Lower lobe of right lung (tissue), 2 donors: ENCODE measurements around the gene HOTAIR. TPM values are rescaled to one million over a fixed set of nuclear protein-coding genes. Genes with fewer than 3 reads are reported as not detected.

Experiments used
- ATAC-seq, 2 donors: fragments of 200-7000 bp; cut with Tn5 transposase; one replicate each; pipeline ENCODE4 v1.9.1; 2020 to 2022; ENCODE audit warnings: mild to moderate bottlenecking in 2 of 2, moderate library complexity in 2 of 2
- DNase-seq: peaks from one replicate; pipeline ENCODE4 v3.0.0-alpha.2; 2020
- H3K27ac ChIP-seq: fragments of 200-600 bp; one replicate; pipeline ENCODE4 v1.8.0; 2022
- H3K27me3 ChIP-seq: fragments of 200-600 bp; one replicate; pipeline ENCODE4 v1.8.0; 2022; ENCODE audit warnings: low read depth
- H3K36me3 ChIP-seq: fragments of 200-600 bp; one replicate; pipeline ENCODE4 v1.8.0; 2022; ENCODE audit warnings: mild to moderate bottlenecking
- H3K4me1 ChIP-seq: fragments of 200-600 bp; one replicate; pipeline ENCODE4 v1.8.0; 2022
- H3K4me3 ChIP-seq: fragments of 200-600 bp; one replicate; pipeline ENCODE4 v1.8.0; 2022; ENCODE audit warnings: mild to moderate bottlenecking
- H3K9me3 ChIP-seq: fragments of 200-600 bp; one replicate; pipeline ENCODE4 v1.8.0; 2022
- intact Hi-C: fragments of 100-400 bp; cut with DNase I; formaldehyde crosslinking; loops from one replicate; pipeline ENCODE4 v1.11.0; 2022
- total RNA-seq: library from RNA; stranded (reverse); fragmentation: NEBNext Ultra II Directional; extraction: Animal tissue kit (Norgen Biotek cat#: 25700); gene quantifications from one replicate; pipeline ENCODE4 v1.2.1, GENCODE V29; 2021
- TF ChIP-seq, protein P1 (sequence below): fragments of 200-600 bp; IDR thresholded peaks from one replicate; pipeline ENCODE4 v1.8.0; 2022; ENCODE audit warnings: antibody characterized with exemption, mild to moderate bottlenecking
- donor health status: DM: no; HTN: yes; CAD: no; lungs with severe emphysema.

The HOTAIR gene
- total RNA-seq, 1 donor from 2014 or later = not detected

DNA sequence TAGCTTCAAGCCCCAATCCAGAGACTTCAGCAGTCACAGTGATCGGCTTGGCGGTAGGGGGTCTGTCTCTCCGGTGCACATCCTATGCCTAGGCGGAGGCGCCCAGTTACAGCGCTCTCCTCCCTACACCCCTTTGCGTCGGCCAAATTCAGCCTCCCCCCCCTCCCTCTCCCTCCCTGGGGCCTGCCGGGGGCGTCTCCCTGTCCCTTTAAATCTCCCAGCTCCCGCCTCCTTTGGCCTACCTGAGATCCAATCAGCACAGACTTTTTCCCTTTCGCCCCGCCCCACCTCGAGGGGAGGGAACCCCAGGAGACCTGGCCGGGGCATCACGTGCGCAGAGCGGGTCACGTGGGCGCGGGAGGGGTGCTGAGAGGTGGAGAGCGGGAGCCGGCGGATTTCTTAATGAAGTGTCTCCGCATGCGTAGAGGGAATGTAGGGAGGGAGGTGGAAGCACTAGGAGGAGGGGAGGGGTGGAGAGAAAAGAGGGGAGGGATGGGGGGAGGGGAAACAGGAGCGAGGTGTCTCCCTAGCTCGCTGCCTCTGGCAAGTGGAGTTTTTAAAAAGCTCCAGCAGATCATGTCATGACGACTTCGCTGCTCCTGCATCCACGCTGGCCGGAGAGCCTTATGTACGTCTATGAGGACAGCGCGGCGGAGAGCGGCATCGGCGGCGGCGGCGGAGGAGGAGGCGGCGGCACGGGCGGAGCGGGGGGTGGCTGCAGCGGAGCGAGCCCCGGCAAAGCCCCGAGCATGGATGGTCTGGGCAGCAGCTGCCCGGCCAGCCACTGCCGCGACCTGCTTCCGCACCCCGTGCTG is 36.2 kb downstream of the HOTAIR start, which contains the start of gene HOXC13:
Gene HOXC13 (plus strand): TSS at position 506 of the 815 bp plus-strand sequence. CDS start 76 bp downstream, at position 582.
- no peaks in the 10 kb centered on the region for H3K36me3 ChIP-seq
- H3K27me3 ChIP-seq = peaks cover 99% of the 10 kb centered on the region
- H3K27ac ChIP-seq = no peak within 1 kb of the TSS
- TF ChIP-seq, protein P1, sequence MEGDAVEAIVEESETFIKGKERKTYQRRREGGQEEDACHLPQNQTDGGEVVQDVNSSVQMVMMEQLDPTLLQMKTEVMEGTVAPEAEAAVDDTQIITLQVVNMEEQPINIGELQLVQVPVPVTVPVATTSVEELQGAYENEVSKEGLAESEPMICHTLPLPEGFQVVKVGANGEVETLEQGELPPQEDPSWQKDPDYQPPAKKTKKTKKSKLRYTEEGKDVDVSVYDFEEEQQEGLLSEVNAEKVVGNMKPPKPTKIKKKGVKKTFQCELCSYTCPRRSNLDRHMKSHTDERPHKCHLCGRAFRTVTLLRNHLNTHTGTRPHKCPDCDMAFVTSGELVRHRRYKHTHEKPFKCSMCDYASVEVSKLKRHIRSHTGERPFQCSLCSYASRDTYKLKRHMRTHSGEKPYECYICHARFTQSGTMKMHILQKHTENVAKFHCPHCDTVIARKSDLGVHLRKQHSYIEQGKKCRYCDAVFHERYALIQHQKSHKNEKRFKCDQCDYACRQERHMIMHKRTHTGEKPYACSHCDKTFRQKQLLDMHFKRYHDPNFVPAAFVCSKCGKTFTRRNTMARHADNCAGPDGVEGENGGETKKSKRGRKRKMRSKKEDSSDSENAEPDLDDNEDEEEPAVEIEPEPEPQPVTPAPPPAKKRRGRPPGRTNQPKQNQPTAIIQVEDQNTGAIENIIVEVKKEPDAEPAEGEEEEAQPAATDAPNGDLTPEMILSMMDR = no peak
- intact Hi-C loops = no loop called here
- no peak within 1 kb of the TSS for H3K4me3 ChIP-seq
- DNase-seq = no peak
- no peaks in the 10 kb centered on the region for H3K4me1 ChIP-seq
- ATAC-seq = peak; percentile 28 to 50
- no peaks in the 10 kb centered on the region for H3K9me3 ChIP-seq

DNA sequence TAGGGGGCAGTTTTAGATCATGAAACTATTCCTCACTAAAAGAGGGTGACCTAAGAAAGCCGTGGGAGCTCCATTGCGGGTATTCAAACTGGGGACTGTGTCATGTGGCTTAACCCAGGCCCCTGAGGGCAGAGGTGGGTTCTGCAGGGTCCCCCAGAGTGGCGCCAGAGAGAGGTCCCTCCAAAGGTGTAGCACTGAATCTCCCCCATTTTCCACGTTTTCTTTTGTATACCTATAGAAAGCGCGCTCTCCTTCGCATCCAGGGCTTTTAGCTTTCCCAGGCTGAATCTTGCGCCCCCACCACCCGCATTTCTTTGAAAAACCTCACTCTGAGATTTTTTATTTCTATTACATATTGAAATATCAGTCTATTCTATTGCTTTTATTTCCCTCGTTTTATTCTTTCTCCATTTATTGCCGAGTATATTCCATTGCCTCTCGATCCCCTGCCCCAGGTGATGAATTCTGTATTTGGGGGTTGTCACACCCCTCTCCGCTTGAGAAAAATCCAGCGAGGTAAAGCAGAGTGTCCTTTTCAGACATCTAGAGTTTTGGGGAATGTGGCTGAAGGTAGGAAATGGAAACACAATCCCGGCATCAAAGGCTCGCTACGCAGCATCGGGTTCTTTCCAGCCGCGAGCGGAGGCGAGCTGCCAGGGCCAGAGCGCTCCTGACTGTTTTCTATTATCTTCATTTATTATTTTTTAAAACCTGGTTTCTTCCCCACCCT is 37.0 kb downstream of the HOTAIR start:
- intact Hi-C loops = no loop called here
- H3K27ac ChIP-seq = no peak overlapping the region
- no peaks in the 10 kb centered on the region for H3K4me1 ChIP-seq
- no peak for DNase-seq
- peaks cover 100% of the 10 kb centered on the region for H3K27me3 ChIP-seq
- no peaks in the 10 kb centered on the region for H3K9me3 ChIP-seq
- ATAC-seq = no peak
- TF ChIP-seq, protein P1 = no peak
- H3K4me3 ChIP-seq = no peak overlapping the region
- H3K36me3 ChIP-seq = no peaks in the 10 kb centered on the region

DNA sequence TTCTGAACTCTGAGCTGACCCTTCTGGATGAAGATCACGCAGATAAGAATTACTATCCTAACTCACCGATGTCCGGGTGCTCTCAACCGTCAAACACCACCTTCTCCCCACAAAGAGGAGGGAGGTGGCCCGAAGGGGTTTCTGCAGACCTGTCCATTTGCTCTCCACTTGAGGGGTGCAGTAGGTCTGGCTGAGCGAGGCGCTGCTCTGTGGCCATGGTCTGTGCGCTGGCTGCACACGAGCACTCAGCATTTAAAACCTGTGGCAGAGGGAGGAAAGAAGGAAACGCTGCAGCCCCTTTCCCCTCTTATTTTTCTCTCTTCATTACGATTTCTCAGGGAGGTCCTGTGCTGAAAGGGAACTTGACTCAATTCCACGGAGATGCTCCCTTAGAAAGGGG is 37.7 kb downstream of the HOTAIR start:
- H3K27ac ChIP-seq = no peak overlapping the region
- no peaks in the 10 kb centered on the region for H3K9me3 ChIP-seq
- ATAC-seq = no peak
- peaks cover 100% of the 10 kb centered on the region for H3K27me3 ChIP-seq
- DNase-seq = no peak
- H3K4me1 ChIP-seq = no peaks in the 10 kb centered on the region
- intact Hi-C loops = no loop called here
- TF ChIP-seq, protein P1 = no peak
- H3K36me3 ChIP-seq = no peaks in the 10 kb centered on the region
- no peak overlapping the region for H3K4me3 ChIP-seq

DNA sequence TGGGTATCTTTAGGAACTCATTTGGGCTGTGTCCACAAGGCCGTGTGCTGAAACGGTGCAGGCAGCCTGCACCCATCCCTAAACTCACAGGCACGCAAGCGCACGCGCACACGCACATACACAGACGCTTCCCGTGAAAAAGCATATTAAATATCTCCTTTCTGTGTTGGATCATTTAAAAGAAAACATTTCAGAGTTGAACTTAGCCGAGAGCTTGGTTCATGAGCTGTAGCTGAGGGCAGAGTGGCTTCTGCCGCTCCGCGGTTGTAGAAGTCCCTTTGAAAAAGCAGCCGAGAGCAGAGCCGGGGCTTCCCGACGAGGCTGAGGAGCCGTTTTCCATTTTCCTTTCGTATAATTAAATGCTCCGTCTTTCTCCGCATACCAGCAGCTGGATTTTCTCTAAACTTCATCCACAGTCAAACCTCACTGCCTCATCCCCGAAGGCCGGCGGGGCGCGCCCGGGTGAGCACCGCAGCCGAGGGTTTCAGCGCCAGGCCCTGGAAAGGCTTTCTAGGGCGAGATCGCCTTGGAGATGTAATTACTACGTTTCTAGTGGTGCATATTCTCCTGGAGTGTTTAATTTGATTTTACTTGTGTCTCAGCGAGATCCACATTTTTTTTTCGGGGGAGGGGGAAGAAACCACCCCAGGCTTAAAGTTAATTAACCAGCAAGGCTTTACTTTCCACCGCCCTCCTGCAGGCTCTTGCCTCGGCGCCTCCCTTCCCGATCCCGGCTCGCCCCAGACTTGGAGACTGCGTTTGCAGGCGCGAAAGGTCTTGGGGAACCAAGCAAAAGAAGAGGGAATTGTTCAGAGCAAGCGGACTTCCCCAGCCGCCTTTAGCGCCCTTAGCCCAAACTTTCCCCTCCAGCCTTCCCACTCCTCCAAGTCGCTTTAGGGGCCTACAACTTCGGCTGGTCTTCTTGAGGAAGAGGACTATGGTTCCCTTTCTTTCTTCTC is 39.1 kb downstream of the HOTAIR start:
- Histone ChIP-seq H3K36me3 (no peaks in the 10 kb centered on the region), H3K4me1 (no peaks in the 10 kb centered on the region), H3K4me3 (no peak overlapping the region), H3K27me3 (peaks cover 100% of the 10 kb centered on the region), H3K27ac (no peak overlapping the region), H3K9me3 (no peaks in the 10 kb centered on the region)
- TF ChIP-seq, protein P1 = no peak
- no peak for DNase-seq
- intact Hi-C loops = no loop called here
- no peak for ATAC-seq

DNA sequence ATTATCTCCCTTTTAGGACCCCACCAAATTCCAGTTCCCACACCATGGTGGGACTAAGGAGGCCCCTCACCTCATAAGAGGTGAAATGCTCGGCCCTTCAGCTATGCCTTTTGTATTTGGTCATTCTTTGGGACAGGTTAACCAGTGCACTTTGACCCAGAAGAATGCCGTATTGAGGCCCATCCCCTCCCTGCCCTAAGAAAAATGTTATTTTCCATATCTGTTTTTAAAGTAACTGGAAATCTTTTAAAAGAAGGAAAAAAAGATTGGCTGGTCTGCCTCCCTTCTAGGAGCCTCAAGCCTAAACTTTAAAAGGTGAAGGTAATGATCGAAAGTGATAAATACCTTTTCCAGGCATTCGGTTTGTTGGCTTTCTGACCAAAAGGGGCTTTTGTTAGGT is 41.8 kb downstream of the HOTAIR start:
- TF ChIP-seq, protein P1 = no peak
- Histone ChIP-seq H3K27ac (no peak overlapping the region), H3K27me3 (peaks cover 100% of the 10 kb centered on the region), H3K9me3 (no peaks in the 10 kb centered on the region), H3K36me3 (no peaks in the 10 kb centered on the region), H3K4me1 (no peaks in the 10 kb centered on the region), H3K4me3 (no peak overlapping the region)
- no peak for ATAC-seq
- intact Hi-C loops = no loop called here
- DNase-seq = no peak
